Thoracic aorta (tissue), 2 donors: ENCODE data around the gene THTPA. TPM values are rescaled to one million over a fixed set of nuclear protein-coding genes. Genes with fewer than 3 reads are reported as not detected.

Experiments used
- ATAC-seq: fragments of 150-250 bp; one replicate; pipeline ENCODE4 v1.8.0; 2017; ENCODE audit warnings: low read depth; ENCODE audit not compliant: insufficient number of reproducible peaks, low FRiP score
- DNase-seq: peaks from one replicate; pipeline ENCODE4 v3.0.0-alpha.2; 2020; ENCODE audit warnings: low spot score
- H3K27ac ChIP-seq, 2 donors: fragments of 200-600 bp; sonication (generic); 1 replicate in 1 of 2; 2 replicates in 1 of 2; pipeline ENCODE4 v1.5.1; 2016; ENCODE audit warnings: mild to moderate bottlenecking in 2 of 2, moderate library complexity in 2 of 2
- H3K27me3 ChIP-seq: fragments of 200-600 bp; sonication (generic); replicated peaks from 2 replicates; pipeline ENCODE4 v1.6.0; 2016; ENCODE audit warnings: mild to moderate bottlenecking; ENCODE audit not compliant: insufficient read depth
- H3K36me3 ChIP-seq: fragments of 200-600 bp; sonication (generic); one replicate; pipeline ENCODE4 v1.5.1; 2016
- H3K4me1 ChIP-seq, 2 donors: fragments of 200-600 bp; sonication (generic); 1 replicate in 1 of 2; 2 replicates in 1 of 2; pipeline versions ENCODE4 v1.5.1 to v1.6.0; 2016; ENCODE audit warnings: low read depth in 2 of 2, mild to moderate bottlenecking in 1 of 2; ENCODE audit not compliant: control insufficient read depth in 1 of 2
- H3K4me3 ChIP-seq: fragments of 200-600 bp; sonication (generic); 2 replicates; pipeline ENCODE4 v1.5.1; 2016; ENCODE audit warnings: mild to moderate bottlenecking
- H3K9me3 ChIP-seq: fragments of 200-600 bp; sonication (generic); 2 replicates; pipeline ENCODE4 v1.5.1; 2016
- total RNA-seq, 2 donors: library from RNA; depleted of rRNA; stranded (reverse); fragments of >200 nt; gene quantifications; one replicate each; pipeline versions ENCODE4 v1.1.0 to v1.2.3, GENCODE V29; 2016
- TF ChIP-seq, protein P1 (sequence below): fragments of 200-600 bp; sonication (generic); IDR thresholded peaks from one replicate; pipeline ENCODE4 v1.5.1; 2019; ENCODE audit warnings: antibody characterized with exemption

Gene THTPA
- total RNA-seq, 2 donors from 2014 or later, result 17.8 to 30.9 TPM

DNA sequence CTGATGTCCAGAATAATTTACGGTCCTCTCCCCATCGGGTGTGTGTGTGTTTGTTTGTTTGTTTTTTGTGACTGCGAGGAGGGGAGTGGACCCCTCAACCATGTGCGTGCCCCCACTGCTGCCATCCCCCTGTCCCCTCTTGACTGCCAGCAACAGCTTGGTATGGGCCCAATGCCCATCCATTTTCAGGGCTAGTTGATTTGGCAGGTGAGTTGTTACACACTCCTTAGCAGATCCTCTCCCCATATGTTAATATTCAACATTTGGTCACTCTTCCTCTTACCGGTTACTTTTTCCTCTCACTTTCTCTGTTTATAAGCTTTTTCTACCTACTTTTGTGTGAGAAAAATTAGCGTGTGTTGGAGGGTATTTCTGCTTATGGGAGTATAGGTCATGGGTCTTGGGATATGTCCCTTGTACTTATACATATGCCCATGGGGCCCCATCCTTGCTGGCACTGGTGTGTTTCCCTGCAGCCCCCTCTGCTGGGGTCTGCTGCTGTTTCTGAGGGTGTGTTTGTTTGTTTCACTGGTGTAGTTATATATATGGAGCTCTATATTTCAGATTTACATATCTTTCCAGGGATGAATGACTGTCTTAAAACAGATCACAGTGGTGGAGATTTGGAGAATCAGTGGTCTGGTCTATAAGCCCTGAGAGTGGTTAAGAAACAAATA, 38.3 kb upstream of the THTPA start:
- TF ChIP-seq, protein P1, sequence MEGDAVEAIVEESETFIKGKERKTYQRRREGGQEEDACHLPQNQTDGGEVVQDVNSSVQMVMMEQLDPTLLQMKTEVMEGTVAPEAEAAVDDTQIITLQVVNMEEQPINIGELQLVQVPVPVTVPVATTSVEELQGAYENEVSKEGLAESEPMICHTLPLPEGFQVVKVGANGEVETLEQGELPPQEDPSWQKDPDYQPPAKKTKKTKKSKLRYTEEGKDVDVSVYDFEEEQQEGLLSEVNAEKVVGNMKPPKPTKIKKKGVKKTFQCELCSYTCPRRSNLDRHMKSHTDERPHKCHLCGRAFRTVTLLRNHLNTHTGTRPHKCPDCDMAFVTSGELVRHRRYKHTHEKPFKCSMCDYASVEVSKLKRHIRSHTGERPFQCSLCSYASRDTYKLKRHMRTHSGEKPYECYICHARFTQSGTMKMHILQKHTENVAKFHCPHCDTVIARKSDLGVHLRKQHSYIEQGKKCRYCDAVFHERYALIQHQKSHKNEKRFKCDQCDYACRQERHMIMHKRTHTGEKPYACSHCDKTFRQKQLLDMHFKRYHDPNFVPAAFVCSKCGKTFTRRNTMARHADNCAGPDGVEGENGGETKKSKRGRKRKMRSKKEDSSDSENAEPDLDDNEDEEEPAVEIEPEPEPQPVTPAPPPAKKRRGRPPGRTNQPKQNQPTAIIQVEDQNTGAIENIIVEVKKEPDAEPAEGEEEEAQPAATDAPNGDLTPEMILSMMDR, result no peak
- Histone ChIP-seq H3K36me3 (no peaks in the 10 kb centered on the region), H3K27me3 (no peaks in the 10 kb centered on the region), H3K9me3 (no peaks in the 10 kb centered on the region), H3K27ac (no peak overlapping the region), H3K4me3 (no peak overlapping the region), H3K4me1 (no peaks in the 10 kb centered on the region)
- no peak for ATAC-seq
- no peak for DNase-seq

DNA sequence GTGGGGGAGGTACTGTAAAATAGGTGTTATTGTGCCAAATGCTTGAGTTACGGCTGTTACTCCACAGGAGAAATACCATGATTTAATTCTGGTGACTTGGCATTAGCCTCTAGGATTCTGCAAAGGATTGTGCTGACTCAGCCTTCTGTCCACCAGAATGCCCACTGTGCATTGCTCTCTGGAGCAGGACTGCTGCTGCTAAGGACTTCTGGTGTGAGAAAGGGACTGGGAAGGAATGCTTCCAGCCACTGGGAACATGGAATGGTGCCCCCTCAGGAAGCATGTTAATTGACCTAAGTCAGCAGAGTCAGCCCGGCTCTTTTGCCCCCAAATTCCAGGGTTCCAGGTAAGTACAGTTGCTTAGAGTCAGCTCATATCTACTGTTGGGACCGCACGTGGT, 37.4 kb upstream of the THTPA start:
- Histone ChIP-seq H3K27ac (no peak overlapping the region), H3K27me3 (no peaks in the 10 kb centered on the region), H3K4me1 (no peaks in the 10 kb centered on the region), H3K9me3 (no peaks in the 10 kb centered on the region), H3K36me3 (no peaks in the 10 kb centered on the region), H3K4me3 (no peak overlapping the region)
- no peak for ATAC-seq
- TF ChIP-seq, protein P1, result no peak
- DNase-seq, result no peak

DNA sequence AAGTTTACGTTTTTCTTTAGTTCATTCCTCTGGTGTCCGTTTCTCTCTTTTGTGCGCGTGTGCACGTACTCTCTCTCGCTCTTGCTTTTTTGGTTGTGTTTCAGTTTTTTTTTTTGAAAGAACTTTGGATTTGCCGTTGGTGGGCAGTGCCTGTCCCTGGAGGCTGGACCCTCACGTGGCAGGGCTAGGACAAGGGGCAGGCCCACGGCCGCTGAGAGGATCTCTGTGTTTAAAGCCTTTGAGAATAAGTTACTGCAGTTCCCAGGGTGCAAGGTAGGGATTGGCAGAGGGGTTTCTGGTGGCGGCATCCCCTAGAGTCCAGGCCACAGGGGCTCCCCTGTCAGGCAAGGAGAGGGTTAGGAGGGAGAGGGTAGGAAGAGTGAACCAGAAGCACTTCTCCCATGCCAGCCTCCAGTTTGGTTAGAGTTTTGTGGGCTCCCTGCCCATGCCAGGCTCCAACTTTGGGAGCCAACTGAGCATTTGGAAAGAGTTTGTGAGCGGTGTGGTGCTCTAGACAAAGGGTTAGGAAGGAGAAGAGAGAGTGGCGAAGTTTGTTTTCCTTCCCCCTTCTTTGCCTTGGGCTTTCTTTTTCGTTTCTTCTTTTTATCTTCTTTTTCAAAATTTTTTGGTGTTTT, 35.1 kb upstream of the THTPA start:
- H3K27ac ChIP-seq, result no peak overlapping the region
- H3K4me1 ChIP-seq, result no peaks in the 10 kb centered on the region
- no peaks in the 10 kb centered on the region for H3K27me3 ChIP-seq
- no peak overlapping the region for H3K4me3 ChIP-seq
- H3K36me3 ChIP-seq, result no peaks in the 10 kb centered on the region
- DNase-seq, result no peak
- TF ChIP-seq, protein P1, result no peak
- H3K9me3 ChIP-seq, result no peaks in the 10 kb centered on the region
- ATAC-seq, result no peak

DNA sequence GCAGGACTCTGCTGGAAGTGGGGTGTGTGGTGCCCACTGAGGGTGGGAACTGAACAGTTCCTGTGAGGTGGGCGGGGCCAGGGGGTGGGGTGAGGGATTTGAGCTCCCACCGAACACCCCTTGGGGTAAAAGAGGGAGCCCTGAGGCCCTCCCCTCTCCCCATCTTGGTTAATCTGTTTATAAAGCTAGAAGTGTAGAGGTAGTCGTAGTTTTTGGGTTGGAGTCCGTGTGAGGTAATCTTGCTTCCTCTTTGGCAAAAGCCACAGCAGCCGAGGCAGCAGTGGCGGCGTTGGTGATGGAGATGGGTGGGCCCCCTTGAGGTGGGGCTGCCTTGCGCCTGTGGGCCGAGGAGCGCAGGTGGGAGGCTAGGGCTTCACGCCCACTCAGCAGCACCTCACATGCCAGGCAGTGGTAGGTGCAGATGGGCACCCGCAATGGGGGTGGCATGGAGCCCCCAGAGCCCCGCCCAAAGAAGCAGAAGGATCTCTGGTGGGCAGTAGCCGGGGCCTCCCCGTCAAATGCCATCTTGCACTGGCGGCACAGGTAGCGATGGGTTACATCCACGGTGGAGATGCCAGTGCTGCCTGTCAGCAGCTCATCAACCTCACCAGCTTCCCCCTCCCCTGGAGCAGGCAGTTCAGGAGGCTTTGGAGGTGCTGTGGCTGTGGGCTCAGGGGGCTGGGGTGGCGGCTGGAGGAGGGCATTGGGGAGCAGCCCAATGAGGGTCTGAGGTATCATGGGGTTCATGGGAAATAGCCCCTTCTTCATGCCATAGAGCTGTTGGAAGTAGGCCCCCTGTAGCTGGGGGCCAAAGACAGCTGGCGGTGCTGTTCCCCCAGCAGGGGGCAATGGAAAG, 34.1 kb upstream of the THTPA start:
- DNase-seq, result no peak
- ATAC-seq, result no peak
- Histone ChIP-seq H3K4me3 (no peak overlapping the region), H3K27ac (no peak overlapping the region), H3K36me3 (no peaks in the 10 kb centered on the region), H3K27me3 (no peaks in the 10 kb centered on the region), H3K9me3 (no peaks in the 10 kb centered on the region), H3K4me1 (no peaks in the 10 kb centered on the region)
- TF ChIP-seq, protein P1, result no peak

DNA sequence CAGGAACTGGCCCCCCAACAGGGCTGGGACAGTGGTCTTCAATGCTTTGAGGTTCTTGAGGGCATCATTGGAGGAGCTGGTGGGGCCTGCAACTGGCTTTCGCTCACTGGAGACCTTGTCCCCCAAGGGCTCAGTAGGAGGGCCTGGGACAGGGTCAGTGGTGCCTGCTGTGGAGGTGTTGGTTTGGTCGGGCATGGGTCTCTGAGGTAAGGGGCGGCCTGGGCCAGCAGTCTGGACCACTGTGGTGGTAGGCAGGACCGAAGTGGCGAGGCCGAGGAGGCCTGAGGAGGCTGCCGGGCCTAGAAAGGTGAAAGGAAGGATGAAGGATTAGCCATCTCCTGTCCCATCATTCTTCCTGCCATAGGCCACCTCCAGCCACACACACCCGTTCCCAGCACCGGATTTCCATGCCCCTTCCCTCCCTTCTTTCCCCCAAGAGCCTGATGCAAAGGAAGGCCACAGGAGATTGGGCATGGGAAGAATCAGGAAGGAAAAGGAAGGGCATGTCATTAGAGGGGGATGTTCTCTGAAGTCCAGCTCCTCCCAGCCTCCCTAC, 33.4 kb upstream of the THTPA start:
- TF ChIP-seq, protein P1, result no peak
- DNase-seq (no peak), ATAC-seq (no peak)
- no peaks in the 10 kb centered on the region for H3K27me3 ChIP-seq
- no peak overlapping the region for H3K4me3 ChIP-seq
- no peaks in the 10 kb centered on the region for H3K4me1 ChIP-seq
- no peaks in the 10 kb centered on the region for H3K9me3 ChIP-seq
- H3K27ac ChIP-seq, result no peak overlapping the region
- no peaks in the 10 kb centered on the region for H3K36me3 ChIP-seq
